GM15510 (cell line): Measurements from ENCODE around the gene NDRG4.

Source experiments
- POLR2A ChIP-seq: IDR thresholded peaks from 3 replicates; pipeline ENCODE4 v1.6.1; 2011; ENCODE audit warnings: borderline replicate concordance; ENCODE audit not compliant: insufficient read length; ENCODE audit errors: extremely low read depth

NDRG4 gene

DNA sequence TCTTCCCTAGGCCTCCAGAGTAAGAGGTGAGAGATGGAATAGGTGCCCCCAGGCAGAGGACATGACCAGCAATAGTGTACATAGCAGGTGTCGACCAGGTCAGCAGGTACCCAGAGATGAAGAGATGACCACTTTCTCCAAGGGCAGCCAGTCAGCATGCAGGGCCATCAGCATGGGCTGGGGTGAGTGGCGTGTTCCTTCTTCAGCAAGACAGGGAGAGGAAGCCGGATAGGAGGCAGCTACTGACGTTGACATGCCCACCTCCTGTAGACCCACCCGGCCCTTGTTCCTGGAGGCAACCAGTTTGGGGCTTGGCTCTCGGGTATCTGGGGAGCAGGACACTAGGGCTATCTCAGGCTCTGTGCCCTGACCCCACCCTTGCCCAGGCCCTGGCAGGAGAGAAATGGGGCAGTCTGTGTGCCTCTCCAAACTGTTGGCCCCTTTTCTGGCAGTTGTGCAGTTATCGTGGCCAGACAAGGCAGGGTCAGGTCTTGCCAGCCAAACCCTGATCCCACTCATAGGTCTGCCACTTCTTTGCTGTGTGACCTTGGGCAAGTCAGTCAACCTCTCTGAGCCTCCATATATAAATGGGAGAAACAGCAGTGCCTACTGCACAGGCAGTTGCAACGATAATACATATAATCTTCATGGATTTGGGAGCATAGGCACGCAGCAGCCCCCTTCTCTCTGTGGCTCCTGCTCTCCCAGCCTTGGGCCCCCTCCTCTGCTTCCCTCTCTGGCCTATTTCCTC, 1.4 kb upstream of the NDRG4 start:
- no peak for TF ChIP-seq POLR2A

GRCh38 chr16:58499092-58499511, 841 bp upstream of the NDRG4 start:
- no peak for TF ChIP-seq POLR2A

DNA sequence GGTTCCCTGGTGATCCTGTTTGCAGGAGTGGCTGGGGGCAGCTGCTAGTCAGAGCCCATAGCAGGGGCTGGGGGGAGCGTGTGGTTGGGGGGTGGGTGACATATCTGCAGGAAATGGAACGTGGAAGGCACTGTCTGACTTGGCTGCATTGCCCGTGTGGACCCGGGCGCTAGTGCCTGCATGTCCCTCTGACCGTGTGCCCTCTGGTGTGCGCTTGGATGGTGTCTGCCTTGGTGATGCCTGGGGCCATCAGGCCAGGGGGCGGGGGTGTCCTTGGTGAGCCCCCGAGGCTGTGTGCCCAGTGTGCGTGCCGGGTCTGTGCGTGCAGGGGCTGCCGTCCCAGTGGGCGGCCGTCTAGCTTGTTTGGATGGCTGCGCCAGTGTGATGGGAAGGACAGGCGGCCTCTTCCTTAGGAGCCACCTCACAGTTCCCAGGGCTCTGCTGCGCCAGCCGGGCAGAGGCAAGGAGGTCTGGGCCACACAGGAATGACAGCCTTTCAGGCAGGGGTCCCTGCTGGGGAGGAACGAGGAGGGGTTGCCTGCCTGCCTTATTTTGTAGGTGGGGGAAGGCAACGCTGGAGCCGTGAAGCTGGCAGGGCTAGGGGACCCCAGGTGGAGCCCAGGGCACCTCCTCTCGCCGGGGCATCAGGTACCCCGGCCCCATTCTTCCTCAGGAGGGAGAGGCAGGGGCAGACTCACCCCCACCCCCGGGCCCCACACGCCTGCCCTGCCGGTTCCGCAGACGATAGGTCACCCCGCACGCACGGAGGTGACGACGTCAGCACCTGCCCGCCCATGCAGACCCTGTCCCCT, 693 bp downstream of the NDRG4 start:
- TF ChIP-seq POLR2A, result no peak

DNA sequence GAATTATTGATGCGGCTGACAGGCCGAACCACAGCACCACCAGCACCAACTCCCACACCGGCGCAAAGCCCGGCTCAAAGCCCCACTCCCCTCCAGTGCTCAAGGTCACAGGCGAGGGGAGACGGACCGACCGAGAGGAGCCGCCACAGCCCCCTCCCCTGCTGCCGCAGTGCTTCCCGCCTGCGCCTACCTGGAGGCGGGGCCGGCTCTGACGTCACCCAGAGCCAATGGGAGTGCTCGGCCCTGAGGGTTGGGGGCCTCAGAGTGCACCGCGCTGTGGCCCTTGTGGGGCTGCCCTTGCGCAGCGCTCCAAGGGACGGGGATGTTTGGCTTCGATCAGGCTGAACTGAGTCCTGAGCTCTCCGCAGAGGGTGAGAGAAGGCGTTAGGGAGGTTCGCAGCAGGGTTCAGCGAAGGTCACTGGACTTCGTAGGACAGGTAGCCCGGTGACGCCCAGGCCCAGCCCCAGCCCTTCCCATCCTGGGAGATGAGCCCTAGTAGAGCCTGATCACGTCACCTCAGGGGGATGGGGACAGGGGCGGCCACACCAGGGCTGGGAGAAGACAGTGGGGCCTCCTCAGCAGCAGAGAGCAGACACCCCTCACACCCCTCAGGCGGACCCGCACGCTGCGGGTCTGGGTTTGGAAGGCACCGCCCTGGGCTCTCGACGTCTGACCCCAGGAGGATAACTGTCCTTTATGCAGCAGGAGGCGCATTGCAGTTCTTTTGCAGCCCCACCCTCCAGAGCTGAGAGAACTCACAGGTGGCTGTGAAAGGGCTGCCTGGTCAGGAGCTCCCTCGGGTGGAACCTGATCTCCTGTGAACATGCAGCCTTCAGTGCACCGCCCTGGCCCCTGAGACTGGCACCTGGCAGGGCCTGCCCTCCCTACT, 1.5 kb downstream of the NDRG4 start:
- no peak for TF ChIP-seq POLR2A

- no peak for TF ChIP-seq POLR2A
Measured at GRCh38 chr16:58502217-58502921, 2.4 kb downstream of the NDRG4 start.

- no peak for TF ChIP-seq POLR2A
Measured at GRCh38 chr16:58503166-58503862, 3.4 kb downstream of the NDRG4 start.

DNA sequence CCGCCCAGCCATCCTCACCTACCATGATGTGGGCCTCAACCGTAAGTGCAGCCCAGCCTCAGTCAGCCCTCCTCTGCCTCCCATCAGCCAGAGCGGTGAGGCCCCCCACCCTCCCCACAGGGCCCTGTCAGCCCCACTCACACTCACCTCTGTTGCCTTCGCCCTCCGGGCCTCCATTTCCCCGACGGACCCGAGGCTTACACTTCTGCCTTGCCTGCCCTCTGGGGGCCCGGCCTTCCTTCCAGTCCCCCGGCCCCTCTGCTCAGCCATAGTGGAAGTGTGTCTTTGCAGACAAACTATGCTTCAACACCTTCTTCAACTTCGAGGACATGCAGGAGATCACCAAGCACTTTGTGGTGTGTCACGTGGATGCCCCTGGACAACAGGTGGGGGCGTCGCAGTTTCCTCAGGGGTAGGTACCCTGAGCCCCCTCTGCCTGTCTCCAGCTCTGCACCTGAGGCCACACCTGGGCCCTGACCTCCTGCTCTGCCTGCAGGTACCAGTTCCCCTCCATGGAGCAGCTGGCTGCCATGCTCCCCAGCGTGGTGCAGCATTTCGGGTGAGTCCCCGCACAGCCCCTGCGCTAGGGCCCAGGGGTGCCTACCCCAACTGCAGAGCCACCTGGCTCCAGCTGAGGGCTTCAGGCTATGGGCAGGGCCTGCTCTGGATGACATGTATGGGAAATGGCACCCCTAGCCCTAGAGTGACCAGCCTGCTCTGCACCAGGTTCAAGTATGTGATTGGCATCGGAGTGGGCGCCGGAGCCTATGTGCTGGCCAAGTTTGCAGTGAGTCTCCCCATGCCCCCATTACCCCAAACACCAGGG, 4.1 kb downstream of the NDRG4 start:
- no peak for TF ChIP-seq POLR2A

GRCh38 chr16:58506241-58507194, 6.6 kb downstream of the NDRG4 start:
- TF ChIP-seq POLR2A, result no peak

DNA sequence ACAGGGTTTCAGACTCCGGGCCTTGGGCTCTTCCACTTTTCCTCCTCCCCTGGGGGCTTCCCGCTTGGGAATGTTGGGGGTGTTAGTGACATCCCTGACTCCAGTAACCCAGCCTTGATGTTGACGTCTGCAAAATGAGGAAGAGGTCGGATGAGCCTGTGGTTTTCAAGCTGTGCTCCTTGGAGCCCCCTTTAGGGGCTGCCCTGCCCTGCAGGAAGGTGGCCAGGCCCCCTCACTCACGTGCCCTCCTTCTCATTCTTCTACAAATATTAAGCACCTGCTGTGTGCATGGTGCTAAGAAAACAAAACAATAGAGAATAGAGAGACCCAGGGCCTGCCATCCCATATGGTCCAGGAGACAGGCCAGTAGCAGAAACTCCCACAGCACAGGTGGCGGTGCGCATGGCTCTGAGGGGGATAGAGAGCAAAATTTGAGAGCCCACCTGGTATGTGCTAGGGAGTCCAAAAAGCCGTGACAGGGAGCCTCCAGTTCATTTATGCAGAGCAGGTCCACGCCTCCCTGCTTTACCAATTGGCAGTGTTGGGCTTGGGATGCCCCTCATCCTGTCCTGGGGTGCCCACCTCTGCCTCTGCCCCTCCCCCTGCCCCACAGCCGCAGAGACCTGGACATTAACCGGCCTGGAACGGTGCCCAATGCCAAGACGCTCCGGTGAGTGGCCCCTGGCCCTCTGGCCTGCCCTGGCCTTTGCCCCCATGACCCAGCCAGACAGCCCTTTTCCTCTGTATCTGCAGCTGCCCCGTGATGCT, 7.4 kb downstream of the NDRG4 start:
- no peak for TF ChIP-seq POLR2A

DNA sequence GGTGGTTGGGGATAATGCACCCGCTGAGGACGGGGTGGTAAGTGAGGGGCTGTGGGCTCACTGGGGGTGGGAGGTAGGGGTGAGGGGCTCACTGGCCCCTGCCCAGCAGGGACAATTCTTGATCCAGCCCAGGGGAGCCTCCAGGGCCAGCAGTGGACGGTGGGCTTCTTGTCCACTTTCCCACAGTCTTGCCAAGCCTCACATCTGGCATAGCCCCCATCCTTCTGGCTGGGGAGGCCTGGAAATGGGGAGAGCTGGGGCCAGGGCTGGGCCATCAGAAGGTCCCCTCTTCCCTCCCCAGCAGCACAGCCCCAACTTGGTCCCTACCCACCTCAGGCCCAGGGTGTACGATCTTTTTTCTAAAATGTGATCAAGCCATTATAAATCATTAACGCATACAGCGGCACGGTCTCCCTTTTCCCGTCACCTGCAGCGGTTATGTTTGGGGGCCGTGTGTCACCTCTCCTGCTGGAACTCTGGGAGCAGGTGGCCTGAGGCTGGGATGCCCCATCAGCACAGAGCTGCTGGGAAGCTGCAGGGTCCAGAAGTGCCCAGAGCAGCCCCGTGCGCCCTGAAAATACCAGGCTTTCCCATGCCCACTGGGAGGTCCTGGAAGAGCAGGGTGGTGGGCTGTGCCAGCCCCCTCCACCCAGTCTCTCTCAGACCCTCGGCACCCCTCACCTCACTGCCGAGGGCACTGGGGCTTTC, 8.2 kb downstream of the NDRG4 start:
- no peak for TF ChIP-seq POLR2A

DNA sequence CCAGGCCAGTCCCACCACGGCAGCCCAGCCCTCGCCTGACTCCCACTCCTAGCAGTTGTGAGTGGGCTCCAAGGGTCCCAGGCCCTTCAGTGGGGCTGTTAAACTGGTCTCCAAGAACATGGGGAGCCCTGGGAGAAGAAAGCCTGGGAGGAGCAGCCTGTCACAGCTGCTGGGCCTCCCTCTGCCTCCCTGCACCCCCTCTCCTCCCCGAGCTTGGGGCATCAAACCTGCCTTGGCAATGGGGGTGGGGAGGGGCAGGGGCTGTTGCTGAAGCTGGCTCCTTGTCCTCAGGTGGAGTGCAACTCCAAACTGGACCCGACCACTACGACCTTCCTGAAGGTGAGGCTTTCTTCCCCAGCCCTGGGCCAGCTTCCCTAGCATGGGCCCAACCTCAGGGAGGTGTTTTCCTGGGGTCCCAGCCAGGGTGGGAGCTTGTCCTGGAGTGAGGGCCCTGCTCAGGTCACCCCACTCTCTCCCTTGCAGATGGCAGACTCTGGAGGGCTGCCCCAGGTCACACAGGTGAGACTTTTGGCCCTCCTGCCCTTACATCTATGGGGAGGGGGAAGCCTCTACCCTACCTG, 8.8 kb downstream of the NDRG4 start:
- TF ChIP-seq POLR2A, result no peak
